T1000 (cell line): ENCODE data around the gene NR4A2.

ENCODE experiments used
- DNase-seq: peaks from one replicate; lab custom pipeline; 2025; ENCODE audit warnings: mixed read lengths; lab: John Stamatoyannopoulos, UW

The NR4A2 gene

GRCh38 chr2:156340377-156340776, 7.9 kb upstream of the NR4A2 start:
- DNase-seq, result no peak

- no peak for DNase-seq
These were observed 7.3 kb upstream of the NR4A2 start for GRCh38 chr2:156339865-156340264.

GRCh38 chr2:156339110-156339847, 6.8 kb upstream of the NR4A2 start:
- DNase-seq, result no peak

- DNase-seq, result no peak
These were observed 6.1 kb upstream of the NR4A2 start for GRCh38 chr2:156338578-156338977.

GRCh38 chr2:156334496-156335478, 2.3 kb upstream of the NR4A2 start:
- peak; percentile 74 for DNase-seq

GRCh38 chr2:156333951-156334495, 1.5 kb upstream of the NR4A2 start:
- no peak for DNase-seq

GRCh38 chr2:156333274-156333950, 891 bp upstream of the NR4A2 start:
- no peak for DNase-seq

GRCh38 chr2:156332284-156332533, 312 bp downstream of the NR4A2 start:
- no peak for DNase-seq

- DNase-seq, result peak; percentile 19
These were observed 793 bp downstream of the NR4A2 start for GRCh38 chr2:156331572-156332283.

GRCh38 chr2:156329927-156330726, 2.4 kb downstream of the NR4A2 start:
- no peak for DNase-seq

GRCh38 chr2:156329031-156329926, 3.2 kb downstream of the NR4A2 start:
- no peak for DNase-seq

- no peak for DNase-seq
These were observed 4.5 kb downstream of the NR4A2 start for GRCh38 chr2:156327835-156328695.

GRCh38 chr2:156326526-156327095, 5.9 kb downstream of the NR4A2 start:
- no peak for DNase-seq

- no peak for DNase-seq
These were observed 6.6 kb downstream of the NR4A2 start for GRCh38 chr2:156325688-156326525.

- no peak for DNase-seq
These were observed 8.8 kb downstream of the NR4A2 start for GRCh38 chr2:156323754-156324153.

- no peak for DNase-seq
These were observed 9.8 kb downstream of the NR4A2 start for GRCh38 chr2:156322686-156323231.

- no peak for DNase-seq
These were observed 10.4 kb downstream of the NR4A2 start for GRCh38 chr2:156322051-156322685.
